Activated CD4-positive, alpha-beta T cell treated with anti-CD3 and anti-CD28 coated beads for 1 hour (primary cell): ENCODE results near the gene AMPD3.

ENCODE experiments used
- DNase-seq: peaks from one replicate; pipeline ENCODE4 v3.0.0-alpha.2; 2020

AMPD3 gene

GRCh38 chr11:10462746-10463300, 7.8 kb downstream of the AMPD3 start:
- DNase-seq = no peak

- DNase-seq = no peak
These were observed 18.3 kb downstream of the AMPD3 start for GRCh38 chr11:10473371-10473770.

- no peak for DNase-seq
These were observed 19.5 kb downstream of the AMPD3 start for GRCh38 chr11:10474551-10474950.

GRCh38 chr11:10476342-10476741, 21.3 kb downstream of the AMPD3 start:
- no peak for DNase-seq

GRCh38 chr11:10476927-10477689, 22.0 kb downstream of the AMPD3 start:
- DNase-seq = no peak

GRCh38 chr11:10477690-10478046, 22.6 kb downstream of the AMPD3 start:
- no peak for DNase-seq

GRCh38 chr11:10478066-10478465, 23.0 kb downstream of the AMPD3 start:
- DNase-seq = no peak

GRCh38 chr11:10478574-10479550, 23.8 kb downstream of the AMPD3 start:
- no peak for DNase-seq

- DNase-seq = no peak
These were observed 25.0 kb downstream of the AMPD3 start for GRCh38 chr11:10480026-10480425.

GRCh38 chr11:10480760-10481159, 25.7 kb downstream of the AMPD3 start:
- DNase-seq = no peak

- DNase-seq = no peak
These were observed 26.7 kb downstream of the AMPD3 start for GRCh38 chr11:10481560-10482349.

GRCh38 chr11:10483174-10483573, 28.1 kb downstream of the AMPD3 start:
- DNase-seq = no peak

- no peak for DNase-seq
These were observed 28.5 kb downstream of the AMPD3 start for GRCh38 chr11:10483584-10483983.

GRCh38 chr11:10484461-10485180, 29.6 kb downstream of the AMPD3 start:
- DNase-seq = no peak

GRCh38 chr11:10485646-10486045, 30.6 kb downstream of the AMPD3 start:
- DNase-seq = no peak

- DNase-seq = no peak
These were observed 31.2 kb downstream of the AMPD3 start for GRCh38 chr11:10486161-10486840.

GRCh38 chr11:10487002-10487647, 32.1 kb downstream of the AMPD3 start:
- DNase-seq = no peak

- no peak for DNase-seq
These were observed 33.3 kb downstream of the AMPD3 start for GRCh38 chr11:10488121-10488933.

- no peak for DNase-seq
These were observed 34.0 kb downstream of the AMPD3 start for GRCh38 chr11:10488934-10489691.
